ENCODE data around the gene INO80B.

DNA sequence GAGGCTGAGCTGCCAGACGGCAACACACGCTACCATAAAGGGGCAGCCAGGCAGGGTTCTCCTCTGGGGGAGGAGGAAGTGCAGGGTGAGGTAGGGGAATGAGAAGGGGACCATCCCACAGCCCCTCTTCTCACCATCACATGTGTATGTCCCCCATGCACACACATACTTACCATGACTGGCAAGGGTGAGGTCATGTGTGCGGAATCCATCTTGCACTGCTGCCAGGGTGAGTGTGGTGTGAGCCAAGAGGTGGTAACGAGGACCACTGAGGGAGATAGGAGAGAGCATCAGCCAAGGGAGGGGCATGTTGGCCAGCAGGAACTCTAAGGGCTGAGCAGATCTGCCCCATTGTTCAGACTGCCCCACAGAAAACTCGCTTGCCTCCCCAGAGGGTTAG, 26.2 kb upstream of the INO80B start:
- TF ChIP-seq, protein P1, sequence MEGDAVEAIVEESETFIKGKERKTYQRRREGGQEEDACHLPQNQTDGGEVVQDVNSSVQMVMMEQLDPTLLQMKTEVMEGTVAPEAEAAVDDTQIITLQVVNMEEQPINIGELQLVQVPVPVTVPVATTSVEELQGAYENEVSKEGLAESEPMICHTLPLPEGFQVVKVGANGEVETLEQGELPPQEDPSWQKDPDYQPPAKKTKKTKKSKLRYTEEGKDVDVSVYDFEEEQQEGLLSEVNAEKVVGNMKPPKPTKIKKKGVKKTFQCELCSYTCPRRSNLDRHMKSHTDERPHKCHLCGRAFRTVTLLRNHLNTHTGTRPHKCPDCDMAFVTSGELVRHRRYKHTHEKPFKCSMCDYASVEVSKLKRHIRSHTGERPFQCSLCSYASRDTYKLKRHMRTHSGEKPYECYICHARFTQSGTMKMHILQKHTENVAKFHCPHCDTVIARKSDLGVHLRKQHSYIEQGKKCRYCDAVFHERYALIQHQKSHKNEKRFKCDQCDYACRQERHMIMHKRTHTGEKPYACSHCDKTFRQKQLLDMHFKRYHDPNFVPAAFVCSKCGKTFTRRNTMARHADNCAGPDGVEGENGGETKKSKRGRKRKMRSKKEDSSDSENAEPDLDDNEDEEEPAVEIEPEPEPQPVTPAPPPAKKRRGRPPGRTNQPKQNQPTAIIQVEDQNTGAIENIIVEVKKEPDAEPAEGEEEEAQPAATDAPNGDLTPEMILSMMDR (IDR thresholded peaks at IDR 0.05; ENCODE audit: low read depth, low read length, poor library complexity, severe bottlenecking), result no peak
- TF ChIP-seq EZH2phosphoT487 (IDR thresholded peaks at IDR 0.05; ENCODE audit: borderline replicate concordance, low read length), result no peak
